Stimulated activated CD4-positive, alpha-beta T cell treated with anti-CD3 and anti-CD28 coated beads, TNF-alpha, amount 100 ng/mL, for 1 hour (primary cell): ENCODE results near the gene MT1X.
A peak's percentile ranks its signal among the peaks of the same experiment; 100 is the strongest.
"Not testable (repeated sequence)": the region's sequence is repeated elsewhere in the genome, so short reads cannot be mapped to it uniquely, and the experiment has no call there.

ENCODE experiments used
- DNase-seq, 3 donors: peaks; one replicate each; pipeline ENCODE4 v3.0.0-alpha.2; 2020; ENCODE audit warnings: low read depth in 3 of 3, low spot score in 1 of 3

MT1X gene

GRCh38 chr16:56709443-56710040 lies 27.3 kb downstream of the MT1X start:
- DNase-seq = no peak

GRCh38 chr16:56710181-56710737 lies 28.0 kb downstream of the MT1X start:
- no peak for DNase-seq

GRCh38 chr16:56711862-56712261 lies 29.6 kb downstream of the MT1X start:
- no peak for DNase-seq

GRCh38 chr16:56713794-56714193 lies 31.5 kb downstream of the MT1X start:
- DNase-seq = no peak

GRCh38 chr16:56715126-56715525 lies 32.9 kb downstream of the MT1X start:
- DNase-seq = no peak

- no peak for DNase-seq
Observed at GRCh38 chr16:56716761-56717160, 34.5 kb downstream of the MT1X start.

- DNase-seq = not testable (repeated sequence)
Observed at GRCh38 chr16:56717532-56717931, 35.3 kb downstream of the MT1X start.

GRCh38 chr16:56722200-56722842 lies 40.1 kb downstream of the MT1X start:
- DNase-seq = no peak

GRCh38 chr16:56724191-56724590 lies 41.9 kb downstream of the MT1X start:
- no peak for DNase-seq

- DNase-seq = no peak
Observed at GRCh38 chr16:56726283-56726682, 44.0 kb downstream of the MT1X start.

GRCh38 chr16:56726926-56727325 lies 44.7 kb downstream of the MT1X start:
- DNase-seq = no peak

GRCh38 chr16:56728027-56728426 lies 45.8 kb downstream of the MT1X start:
- DNase-seq = no peak

- DNase-seq = no peak
Observed at GRCh38 chr16:56728980-56729734, 46.9 kb downstream of the MT1X start.

- peak; percentile 71 to 74 (median 73) for DNase-seq
Observed at GRCh38 chr16:56729735-56730662, 47.7 kb downstream of the MT1X start, which contains the start of gene NUP93. Gene NUP93, plus strand, starts transcription at chr16:56730129. Its CDS starts 18,119 bp downstream, at chr16:56748248.

- DNase-seq = no peak
Observed at GRCh38 chr16:56732366-56732765, 50.1 kb downstream of the MT1X start.

GRCh38 chr16:56732832-56733231 lies 50.6 kb downstream of the MT1X start:
- no peak for DNase-seq
